Neural cell (in vitro differentiated cells): Measurements from ENCODE around the gene AKR7A3.
"Not testable (repeated sequence)": the region's sequence is repeated elsewhere in the genome, so short reads cannot be mapped to it uniquely, and the experiment has no call there.

Source experiments
- CTCF ChIP-seq: fragments of 450-650 bp; IDR thresholded peaks from 2 replicates; pipeline ENCODE4 v1.5.1; 2014; ENCODE audit warnings: antibody characterized with exemption, mild to moderate bottlenecking, moderate library complexity; ENCODE audit not compliant: poor library complexity, severe bottlenecking
- EP300 ChIP-seq: fragments of 450-650 bp; conservative IDR thresholded peaks from 2 replicates; pipeline ENCODE4 v1.6.1; 2014; ENCODE audit warnings: antibody characterized with exemption, mild to moderate bottlenecking, moderate library complexity; ENCODE audit not compliant: poor library complexity, severe bottlenecking
- EZH2 ChIP-seq: fragments of 200-600, 300-800 bp; shearing (Covaris generic), sonication (generic); IDR thresholded peaks from 2 replicates; pipeline ENCODE4 v1.6.1; 2014; ENCODE audit warnings: antibody characterized with exemption, low read length, borderline replicate concordance, mild to moderate bottlenecking; ENCODE audit not compliant: insufficient read depth, poor library complexity, severe bottlenecking
- POLR2AphosphoS5 ChIP-seq: IDR thresholded peaks from 2 replicates; pipeline ENCODE4 v1.6.1; 2012
- RAD21 ChIP-seq: fragments of 450-650 bp; conservative IDR thresholded peaks from 2 replicates; pipeline ENCODE4 v1.6.1; 2014; ENCODE audit warnings: antibody characterized with exemption, mild to moderate bottlenecking, moderate library complexity

- TF ChIP-seq EP300, EZH2, RAD21, CTCF, POLR2AphosphoS5: not testable (repeated sequence)
Observed at GRCh38 chr1:19285807-19286206, 2.8 kb downstream of the AKR7A3 start.
